Activated T-cell treated with anti-CD3 and anti-CD28 coated beads for 4 hours (primary cell): ENCODE results near the gene HACD3.
"Not testable (repeated sequence)": the region's sequence is repeated elsewhere in the genome, so short reads cannot be mapped to it uniquely, and the experiment has no call there.

Source experiments
- DNase-seq: peaks from one replicate; pipeline ENCODE4 v3.0.0-alpha.2; 2020

Gene HACD3

GRCh38 chr15:65603559-65603958 is 73.3 kb downstream of the HACD3 start:
- DNase-seq = no peak

GRCh38 chr15:65610871-65611718 is 80.8 kb downstream of the HACD3 start, which contains the start of gene INTS14:
Gene INTS14, minus strand, starts transcription at chr15:65611131. Its CDS starts 3,751 bp downstream, at chr15:65607380.
- DNase-seq = peak; percentile 90

DNA sequence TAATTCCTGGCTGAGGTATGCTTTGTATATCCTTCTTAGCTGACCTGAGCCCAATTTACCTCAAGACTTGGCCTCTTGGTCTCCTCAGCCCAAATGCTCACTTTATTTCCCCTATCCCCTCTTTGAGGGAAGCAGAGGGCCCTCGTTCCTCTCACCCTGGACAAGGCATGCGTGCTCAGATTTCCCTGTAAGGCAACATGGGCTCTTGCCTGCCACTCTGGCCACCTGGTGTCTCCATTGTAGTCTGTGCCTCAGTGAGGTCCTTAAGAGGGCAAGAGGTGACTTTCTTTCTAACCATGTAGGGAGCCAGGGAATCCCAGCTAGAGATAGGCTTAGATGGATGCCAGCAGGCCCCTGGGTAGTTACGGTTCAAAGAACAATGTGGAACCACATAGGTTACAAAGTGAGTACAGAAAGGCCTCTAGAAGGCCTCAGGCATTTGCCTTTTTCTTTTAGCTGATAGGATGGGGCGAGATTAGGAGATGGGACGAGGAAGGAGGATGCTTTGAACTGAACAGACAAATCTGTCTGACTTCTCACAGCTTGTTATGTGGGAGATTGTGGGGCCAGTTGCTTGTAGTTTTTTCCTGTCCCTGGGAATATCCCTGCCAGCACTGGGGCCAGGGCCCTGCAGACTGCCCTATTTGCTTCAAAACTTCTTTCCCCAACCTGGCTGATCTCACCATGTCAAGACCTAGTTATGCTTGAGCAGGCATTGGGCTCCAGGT is 81.8 kb downstream of the HACD3 start:
- DNase-seq = no peak

GRCh38 chr15:65612616-65612946 is 82.3 kb downstream of the HACD3 start:
- DNase-seq = no peak

- DNase-seq = no peak
Observed at GRCh38 chr15:65612949-65613744, 82.9 kb downstream of the HACD3 start.

- not testable (repeated sequence) for DNase-seq
Observed at GRCh38 chr15:65615887-65616286, 85.6 kb downstream of the HACD3 start.

GRCh38 chr15:65618560-65619109 is 88.4 kb downstream of the HACD3 start:
- DNase-seq = no peak

DNA sequence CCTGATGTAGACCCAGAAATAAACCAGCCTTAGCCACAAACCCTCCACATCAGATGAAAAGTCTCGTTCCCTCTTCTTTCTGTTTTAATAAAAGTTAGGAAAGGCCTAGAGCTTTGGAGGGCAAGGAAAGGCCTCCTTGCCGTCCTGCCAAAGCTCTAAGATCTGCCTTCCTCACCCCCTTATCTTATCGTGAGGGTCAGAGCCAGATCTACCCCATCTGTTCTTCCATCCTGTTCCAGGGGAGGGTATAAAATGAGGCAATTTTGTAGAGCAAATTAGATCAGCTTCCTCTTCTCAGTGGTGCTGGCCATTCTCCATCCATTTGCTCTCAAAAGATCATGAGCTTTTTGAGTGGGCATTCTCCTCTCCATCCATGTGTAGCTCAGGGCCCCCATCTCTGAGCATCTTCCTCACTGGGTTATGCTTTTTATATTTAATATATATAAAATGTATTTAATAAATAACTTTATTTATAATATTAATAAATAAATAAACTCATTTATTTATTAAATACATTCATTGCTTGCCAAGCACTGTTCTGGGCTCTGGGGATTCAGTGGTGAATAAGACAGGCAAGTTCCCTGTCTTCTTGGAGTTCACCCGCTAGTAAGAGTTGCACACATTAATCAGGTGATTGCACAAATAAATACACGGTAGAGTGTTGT is 89.5 kb downstream of the HACD3 start:
- no peak for DNase-seq

DNA sequence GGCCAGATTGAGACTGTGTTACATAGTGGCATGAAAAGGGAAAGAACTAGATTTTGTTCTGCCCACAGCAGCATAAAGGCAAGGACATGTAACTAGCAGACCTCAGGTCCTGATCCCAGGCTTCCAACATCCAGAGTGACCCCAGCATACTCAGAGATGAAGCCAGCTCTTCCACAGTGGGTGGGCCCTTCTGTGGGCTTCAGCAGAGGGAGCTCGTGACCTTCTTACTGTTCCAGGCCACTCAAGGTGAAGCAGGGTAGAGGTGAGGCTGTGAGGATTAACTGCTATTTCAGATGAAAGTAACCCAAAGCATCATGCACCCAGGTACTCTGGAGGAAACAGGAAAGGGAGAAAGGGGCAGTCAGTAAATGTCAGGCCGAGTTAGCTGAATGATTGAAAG is 90.6 kb downstream of the HACD3 start:
- no peak for DNase-seq

DNA sequence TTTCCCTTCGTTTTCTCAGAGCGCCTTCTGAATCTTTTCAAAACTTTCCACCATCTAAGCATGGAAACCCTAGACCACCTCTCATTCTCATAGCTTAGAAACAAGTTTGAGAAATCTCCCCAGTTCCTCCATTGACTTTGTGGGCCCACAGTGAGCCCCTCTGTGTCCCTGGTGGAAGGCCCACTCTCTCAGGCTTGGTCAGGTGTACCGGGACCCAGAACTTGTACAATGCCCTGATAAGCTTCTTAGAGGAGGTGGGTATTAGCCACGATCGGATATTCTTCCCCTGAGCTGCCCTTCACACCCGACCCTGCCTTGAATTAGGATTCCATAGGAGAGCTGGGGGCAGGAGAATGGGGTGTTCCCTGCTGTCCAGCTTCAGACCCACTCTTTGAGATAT is 91.4 kb downstream of the HACD3 start, which contains the start of gene SLC24A1:
SLC24A1 (plus strand) TSS at position 301 of the 400 bp plus-strand sequence. CDS start 2,143 bp downstream, outside the sequence.
- no peak for DNase-seq

DNA sequence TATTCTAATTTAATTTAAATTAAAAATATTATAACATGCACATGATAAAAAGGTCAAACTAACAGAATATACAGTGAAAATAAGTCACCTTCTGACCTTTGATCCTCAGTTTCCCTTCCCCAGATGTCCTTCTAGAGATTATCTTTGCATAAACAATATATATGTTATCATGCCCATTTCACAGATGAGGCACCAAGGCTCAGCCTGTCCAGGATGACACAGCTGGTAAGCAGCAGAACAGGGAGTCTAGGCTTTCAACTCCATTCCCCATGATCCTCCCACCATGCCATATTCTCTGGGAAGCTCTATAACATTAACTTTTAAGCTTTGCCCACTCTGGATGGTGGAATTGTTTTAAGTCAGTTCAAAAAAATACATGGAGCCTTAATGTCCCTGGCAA is 92.8 kb downstream of the HACD3 start:
- DNase-seq = no peak

DNA sequence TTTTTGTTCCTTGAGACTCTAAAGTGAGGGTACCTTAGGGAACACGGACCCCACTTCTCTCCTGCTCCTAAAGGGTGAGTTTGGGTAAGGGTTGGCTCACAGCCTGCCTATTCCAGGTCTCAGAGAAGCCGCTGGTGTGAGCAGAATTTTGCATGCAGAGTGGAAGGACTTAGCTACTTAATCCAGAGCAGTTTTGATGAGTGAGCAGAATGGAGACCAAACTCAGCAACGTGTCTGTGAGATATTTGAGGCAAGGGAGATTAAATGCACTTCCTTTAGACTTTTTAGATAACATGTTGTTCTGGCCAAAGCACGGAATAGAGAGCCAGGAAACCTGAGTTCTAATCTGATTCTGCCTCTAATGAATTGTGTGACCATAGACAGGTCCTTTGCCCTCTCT is 96.6 kb downstream of the HACD3 start:
- no peak for DNase-seq
